Keratinocyte (primary cell): ENCODE data around the gene MKS1. TPM values are rescaled to one million over a fixed set of nuclear protein-coding genes. Genes with fewer than 3 reads are reported as not detected.

ENCODE experiments used
- DNase-seq: peaks from one replicate; pipeline ENCODE4 v3.0.0-alpha.2; 2011; ENCODE audit warnings: low read depth, missing footprints, low spot score
- FAIRE-seq: peaks from 2 replicates; lab custom pipeline; 2011; peaks lifted over from hg19 to GRCh38; lab: Jason Lieb, UNC
- H2AFZ ChIP-seq: 2 replicates; pipeline ENCODE4 v1.6.0; 2012; ENCODE audit warnings: low read length, control low read depth, inconsistent platforms; ENCODE audit not compliant: control insufficient read depth
- H3K27ac ChIP-seq: 2 replicates; pipeline ENCODE4 v1.5.1; 2011; ENCODE audit warnings: low read length; ENCODE audit not compliant: control insufficient read depth, insufficient read depth
- H3K27me3 ChIP-seq: 3 replicates; pipeline ENCODE4 v1.6.0; 2011; ENCODE audit warnings: low read length; ENCODE audit not compliant: control insufficient read depth, insufficient read depth; ENCODE audit errors: extremely low read depth
- H3K36me3 ChIP-seq, 2 experiments: 2 replicates in 1 of 2; 3 replicates in 1 of 2; pipeline ENCODE4 v1.5.1; 2011; ENCODE audit warnings: low read length in 2 of 2, mild to moderate bottlenecking in 1 of 2; ENCODE audit not compliant: control insufficient read depth in 2 of 2, insufficient read depth in 2 of 2; ENCODE audit errors: extremely low read depth in 1 of 2
- H3K4me1 ChIP-seq: 3 replicates; pipeline ENCODE4 v1.5.1; 2011; ENCODE audit warnings: low read length; ENCODE audit not compliant: control insufficient read depth, insufficient read depth; ENCODE audit errors: extremely low read depth
- H3K4me2 ChIP-seq: 3 replicates; pipeline ENCODE4 v1.6.0; 2011; ENCODE audit warnings: low read depth, low read length; ENCODE audit not compliant: control insufficient read depth, insufficient read depth; ENCODE audit errors: extremely low read depth
- H3K4me3 ChIP-seq, 3 experiments: fragments of 200-600 bp in 1 of 3; sonication (generic) in 1 of 3; 2 replicates in 2 of 3; 3 replicates in 1 of 3; pipeline ENCODE4 v1.5.1; 2011 to 2016; ENCODE audit warnings: low read length in 3 of 3, mild to moderate bottlenecking in 3 of 3, control low read depth in 2 of 3, inconsistent platforms in 1 of 3, low read depth in 1 of 3, mixed read lengths in 1 of 3, mixed run types in 1 of 3, moderate library complexity in 1 of 3; ENCODE audit not compliant: control insufficient read depth in 2 of 3, insufficient read depth in 2 of 3; ENCODE audit errors: extremely low read depth in 1 of 3
- H3K79me2 ChIP-seq: 2 replicates; pipeline ENCODE4 v1.6.0; 2012; ENCODE audit warnings: low read length; ENCODE audit not compliant: control insufficient read depth, insufficient read depth
- H3K9ac ChIP-seq: 3 replicates; pipeline ENCODE4 v1.6.0; 2011; ENCODE audit warnings: low read length; ENCODE audit not compliant: control insufficient read depth, insufficient read depth; ENCODE audit errors: extremely low read depth
- H3K9me1 ChIP-seq: 3 replicates; pipeline ENCODE4 v1.6.0; 2011; ENCODE audit warnings: low read length; ENCODE audit not compliant: control insufficient read depth, insufficient read depth; ENCODE audit errors: extremely low read depth
- H3K9me3 ChIP-seq: 2 replicates; pipeline ENCODE4 v1.5.1; 2012; ENCODE audit warnings: low read depth, low read length; ENCODE audit not compliant: control insufficient read depth
- H4K20me1 ChIP-seq: 3 replicates; pipeline ENCODE4 v1.6.0; 2011; ENCODE audit warnings: low read length; ENCODE audit not compliant: control insufficient read depth, insufficient read depth; ENCODE audit errors: extremely low read depth
- EZH2 ChIP-seq: IDR thresholded peaks from one replicate; pipeline ENCODE4 v1.6.1; 2012; ENCODE audit warnings: inconsistent platforms, mild to moderate bottlenecking, low read length, moderate library complexity
- dilution Hi-C: fragments of 300-500 bp; cut with MboI; formaldehyde crosslinking; loops from one replicate; pipeline ENCODE4 v1.7.0; 2020; ENCODE audit warnings: low sequenced_read_pairs; ENCODE audit not compliant: extremely low pct_ligation_motif_present
- polyA plus RNA-seq, 5 experiments: library from polyadenylated mRNA; depleted of rRNA in 3 of 5; stranded (reverse) in 3 of 5; stranded (forward) in 1 of 5; unstranded in 1 of 5; fragments of >200 nt; gene quantifications; 1 replicate in 1 of 5; 2 replicates in 3 of 5; 3 replicates in 1 of 5; pipeline versions ENCODE4 v1.2.1 to v1.2.3, GENCODE V29; 2011 to 2012; ENCODE audit warnings: missing spikeins in 2 of 5, low read depth in 1 of 5, low replicate concordance in 1 of 5
- TF ChIP-seq, protein P1 (sequence below), 3 experiments: IDR thresholded peaks in 1 of 3; conservative IDR thresholded peaks in 1 of 3; optimal IDR thresholded peaks in 1 of 3; 2 replicates in 2 of 3; 3 replicates in 1 of 3; pipeline versions ENCODE3 to v1.5.1; 2011; ENCODE audit warnings: low read length in 3 of 3, mild to moderate bottlenecking in 3 of 3, moderate library complexity in 2 of 3, control low read depth in 1 of 3, inconsistent platforms in 1 of 3; ENCODE audit not compliant: insufficient read depth in 2 of 3; ENCODE audit errors: extremely low read depth in 1 of 3

Gene MKS1
- polyA plus RNA-seq, 1 donor (not counting 4 experiments of a cell fraction or from before 2014, with no cell fraction given), result 12.2 TPM

DNA sequence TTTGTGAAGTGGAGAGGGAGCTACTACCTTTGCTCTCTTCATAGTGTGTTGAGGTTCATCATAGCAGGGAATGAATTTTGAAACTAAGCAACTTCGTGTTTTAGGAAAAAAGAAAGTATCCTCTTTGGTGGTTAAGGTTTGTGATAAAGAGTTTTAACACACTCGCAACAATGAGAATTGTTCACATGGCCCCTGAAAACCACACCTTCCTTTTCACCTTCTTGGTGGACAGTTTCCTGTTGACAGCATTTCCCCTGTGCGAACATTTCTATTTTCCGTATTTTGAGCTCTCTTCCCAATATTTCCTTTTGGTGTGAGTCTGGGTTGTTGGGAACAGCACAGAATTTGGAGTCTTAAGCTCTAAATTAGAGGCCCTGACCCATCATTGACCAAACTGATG is 48.4 kb downstream of the MKS1 start:
- Histone ChIP-seq H3K4me3 (no peak overlapping the region), H3K4me2 (no peak overlapping the region), H2AFZ (no peak overlapping the region), H3K9me3 (no peaks in the 10 kb centered on the region), H3K4me1 (no peaks in the 10 kb centered on the region), H3K9ac (no peak overlapping the region), H3K27me3 (peaks cover 4% of the 10 kb centered on the region), H3K36me3 (no peaks in the 10 kb centered on the region), H3K27ac (no peak overlapping the region), H3K79me2 (no peaks in the 10 kb centered on the region), H4K20me1 (no peaks in the 10 kb centered on the region), H3K9me1 (no peaks in the 10 kb centered on the region)
- dilution Hi-C loops, result no loop called here
- no peak for DNase-seq
- no peak for FAIRE-seq
- TF ChIP-seq, protein P1, sequence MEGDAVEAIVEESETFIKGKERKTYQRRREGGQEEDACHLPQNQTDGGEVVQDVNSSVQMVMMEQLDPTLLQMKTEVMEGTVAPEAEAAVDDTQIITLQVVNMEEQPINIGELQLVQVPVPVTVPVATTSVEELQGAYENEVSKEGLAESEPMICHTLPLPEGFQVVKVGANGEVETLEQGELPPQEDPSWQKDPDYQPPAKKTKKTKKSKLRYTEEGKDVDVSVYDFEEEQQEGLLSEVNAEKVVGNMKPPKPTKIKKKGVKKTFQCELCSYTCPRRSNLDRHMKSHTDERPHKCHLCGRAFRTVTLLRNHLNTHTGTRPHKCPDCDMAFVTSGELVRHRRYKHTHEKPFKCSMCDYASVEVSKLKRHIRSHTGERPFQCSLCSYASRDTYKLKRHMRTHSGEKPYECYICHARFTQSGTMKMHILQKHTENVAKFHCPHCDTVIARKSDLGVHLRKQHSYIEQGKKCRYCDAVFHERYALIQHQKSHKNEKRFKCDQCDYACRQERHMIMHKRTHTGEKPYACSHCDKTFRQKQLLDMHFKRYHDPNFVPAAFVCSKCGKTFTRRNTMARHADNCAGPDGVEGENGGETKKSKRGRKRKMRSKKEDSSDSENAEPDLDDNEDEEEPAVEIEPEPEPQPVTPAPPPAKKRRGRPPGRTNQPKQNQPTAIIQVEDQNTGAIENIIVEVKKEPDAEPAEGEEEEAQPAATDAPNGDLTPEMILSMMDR (optimal IDR thresholded peaks at IDR 0.05 in 1 of 3, IDR thresholded peaks at IDR 0.05 in 1 of 3, conservative IDR thresholded peaks at IDR 0.05 in 1 of 3; ENCODE audit: extremely low read depth in 1 of 3, insufficient read depth in 2 of 3, low read length in 3 of 3), result no peak

DNA sequence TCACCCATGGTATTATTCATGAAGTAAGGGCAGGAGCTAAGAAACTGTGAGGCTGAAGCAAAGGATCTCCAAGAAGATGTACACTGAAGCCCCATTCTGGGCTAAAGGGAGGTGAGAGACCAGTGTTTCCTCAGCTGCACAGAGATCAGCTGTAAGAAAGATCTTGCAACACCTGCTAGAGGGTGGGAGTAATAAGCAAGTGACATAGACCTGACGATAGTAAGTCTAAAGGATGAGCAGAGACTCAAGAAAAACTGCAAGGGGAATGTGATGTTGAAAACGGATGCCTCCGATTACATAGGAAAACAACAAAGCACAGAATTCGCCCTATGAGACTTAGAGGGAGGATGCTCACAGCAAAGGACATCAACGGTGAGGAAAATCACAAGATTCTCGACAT is 52.4 kb downstream of the MKS1 start, which contains the start of gene OR4D2:
Gene OR4D2 (plus strand): TSS at position 301 of the 400 bp plus-strand sequence. CDS start 2,674 bp downstream, outside the sequence.
- no peaks in the 10 kb centered on the region for H3K36me3 ChIP-seq
- peaks cover 10% of the 10 kb centered on the region for H3K27me3 ChIP-seq
- no peak within 1 kb of the TSS for H2AFZ ChIP-seq
- dilution Hi-C loops, result no loop called here
- FAIRE-seq, result no peak
- H3K9ac ChIP-seq, result no peak within 1 kb of the TSS
- no peak within 1 kb of the TSS for H3K4me3 ChIP-seq
- DNase-seq, result no peak
- no peaks in the 10 kb centered on the region for H3K9me1 ChIP-seq
- H3K79me2 ChIP-seq, result no peaks in the 10 kb centered on the region
- TF ChIP-seq, protein P1 (optimal IDR thresholded peaks at IDR 0.05 in 1 of 3, IDR thresholded peaks at IDR 0.05 in 1 of 3, conservative IDR thresholded peaks at IDR 0.05 in 1 of 3; ENCODE audit: extremely low read depth in 1 of 3, insufficient read depth in 2 of 3, low read length in 3 of 3), result no peak
- no peak for TF ChIP-seq EZH2
- H3K27ac ChIP-seq, result no peak within 1 kb of the TSS
- no peaks in the 10 kb centered on the region for H3K4me1 ChIP-seq
- no peak within 1 kb of the TSS for H3K4me2 ChIP-seq
- no peaks in the 10 kb centered on the region for H3K9me3 ChIP-seq
- no peaks in the 10 kb centered on the region for H4K20me1 ChIP-seq
